ENCODE data around the gene PI4K2B. TPM values are rescaled to one million over a fixed set of nuclear protein-coding genes. Genes with fewer than 3 reads are reported as not detected.

The PI4K2B gene
- polyA plus RNA-seq, 1 donor (not counting 4 experiments of a cell fraction or from before 2014, with no cell fraction given): 16.7 TPM

DNA sequence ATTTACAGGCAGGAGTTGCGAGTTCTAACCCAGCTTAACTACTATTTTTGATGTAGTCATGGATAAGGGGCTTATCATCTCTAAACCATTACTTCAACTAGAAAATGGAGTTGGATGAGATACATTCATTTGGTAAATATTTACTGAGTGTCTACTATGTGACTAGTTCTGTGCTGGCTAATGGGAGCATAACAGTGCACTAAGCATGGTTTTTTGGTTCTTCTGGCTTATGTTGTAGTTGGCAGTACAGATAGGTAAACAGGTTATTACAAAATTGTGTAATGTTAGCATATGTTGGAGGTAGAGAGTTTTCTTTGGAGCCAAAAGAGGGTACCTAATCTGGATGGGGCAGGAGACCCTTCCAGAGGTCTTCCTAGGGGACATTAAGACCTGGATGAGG, 25.8 kb upstream of the PI4K2B start:
- Histone ChIP-seq H2AFZ (ENCODE audit: control insufficient read depth, low read length) (no peak overlapping the region), H3K9me1 (ENCODE audit: control insufficient read depth, extremely low read depth, insufficient read depth, low read length) (no peaks in the 10 kb centered on the region), H3K27me3 (ENCODE audit: control insufficient read depth, extremely low read depth, insufficient read depth, low read length) (peaks cover 4% of the 10 kb centered on the region), H4K20me1 (ENCODE audit: control insufficient read depth, extremely low read depth, insufficient read depth, low read length) (no peaks in the 10 kb centered on the region), H3K4me1 (ENCODE audit: control insufficient read depth, extremely low read depth, insufficient read depth, low read length) (no peaks in the 10 kb centered on the region), H3K4me3 (ENCODE audit: control insufficient read depth in 2 of 3, extremely low read depth in 1 of 3, insufficient read depth in 2 of 3, low read depth in 1 of 3, low read length in 3 of 3) (no peak overlapping the region), H3K79me2 (ENCODE audit: control insufficient read depth, insufficient read depth, low read length) (no peaks in the 10 kb centered on the region), H3K9me3 (ENCODE audit: control insufficient read depth, low read depth, low read length) (no peaks in the 10 kb centered on the region), H3K9ac (ENCODE audit: control insufficient read depth, extremely low read depth, insufficient read depth, low read length) (no peak overlapping the region), H3K36me3 (ENCODE audit: control insufficient read depth in 2 of 2, extremely low read depth in 1 of 2, insufficient read depth in 2 of 2, low read length in 2 of 2) (no peaks in the 10 kb centered on the region), H3K27ac (ENCODE audit: control insufficient read depth, insufficient read depth, low read length) (no peak overlapping the region), H3K4me2 (ENCODE audit: control insufficient read depth, extremely low read depth, insufficient read depth, low read depth, low read length) (no peak overlapping the region)
- dilution Hi-C loops (cut with MboI; ENCODE audit: extremely low pct_ligation_motif_present, low sequenced_read_pairs): no loop called here
- TF ChIP-seq EZH2 (IDR thresholded peaks at IDR 0.05; ENCODE audit: low read length): no peak
- TF ChIP-seq, protein P1, sequence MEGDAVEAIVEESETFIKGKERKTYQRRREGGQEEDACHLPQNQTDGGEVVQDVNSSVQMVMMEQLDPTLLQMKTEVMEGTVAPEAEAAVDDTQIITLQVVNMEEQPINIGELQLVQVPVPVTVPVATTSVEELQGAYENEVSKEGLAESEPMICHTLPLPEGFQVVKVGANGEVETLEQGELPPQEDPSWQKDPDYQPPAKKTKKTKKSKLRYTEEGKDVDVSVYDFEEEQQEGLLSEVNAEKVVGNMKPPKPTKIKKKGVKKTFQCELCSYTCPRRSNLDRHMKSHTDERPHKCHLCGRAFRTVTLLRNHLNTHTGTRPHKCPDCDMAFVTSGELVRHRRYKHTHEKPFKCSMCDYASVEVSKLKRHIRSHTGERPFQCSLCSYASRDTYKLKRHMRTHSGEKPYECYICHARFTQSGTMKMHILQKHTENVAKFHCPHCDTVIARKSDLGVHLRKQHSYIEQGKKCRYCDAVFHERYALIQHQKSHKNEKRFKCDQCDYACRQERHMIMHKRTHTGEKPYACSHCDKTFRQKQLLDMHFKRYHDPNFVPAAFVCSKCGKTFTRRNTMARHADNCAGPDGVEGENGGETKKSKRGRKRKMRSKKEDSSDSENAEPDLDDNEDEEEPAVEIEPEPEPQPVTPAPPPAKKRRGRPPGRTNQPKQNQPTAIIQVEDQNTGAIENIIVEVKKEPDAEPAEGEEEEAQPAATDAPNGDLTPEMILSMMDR (optimal IDR thresholded peaks at IDR 0.05 in 1 of 3, IDR thresholded peaks at IDR 0.05 in 1 of 3, conservative IDR thresholded peaks at IDR 0.05 in 1 of 3; ENCODE audit: extremely low read depth in 1 of 3, insufficient read depth in 2 of 3, low read length in 3 of 3): no peak
- FAIRE-seq (no peak), DNase-seq (ENCODE audit: low read depth, low spot score) (no peak)

DNA sequence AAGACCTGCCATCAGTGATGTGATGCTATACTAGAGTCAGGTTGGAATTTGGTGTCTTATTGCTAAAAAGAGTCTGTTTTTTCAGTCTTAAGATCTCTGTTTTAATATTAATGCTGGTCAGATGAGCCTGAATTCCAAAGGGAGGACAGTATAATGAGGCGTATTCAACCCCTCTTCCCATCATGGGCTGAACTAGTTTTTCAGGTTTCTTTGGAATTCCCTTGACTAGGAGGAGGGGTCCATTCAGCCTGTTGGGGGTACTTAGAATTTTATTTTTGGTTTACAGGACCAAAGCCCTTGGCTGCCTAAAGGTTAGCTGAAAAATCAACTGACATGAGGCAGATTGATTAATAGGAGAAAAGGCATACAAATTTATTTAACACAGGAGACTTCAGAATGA, 24.1 kb upstream of the PI4K2B start:
- no peak overlapping the region for H3K4me3 ChIP-seq (ENCODE audit: control insufficient read depth in 2 of 3, extremely low read depth in 1 of 3, insufficient read depth in 2 of 3, low read depth in 1 of 3, low read length in 3 of 3)
- no peak overlapping the region for H3K4me2 ChIP-seq (ENCODE audit: control insufficient read depth, extremely low read depth, insufficient read depth, low read depth, low read length)
- H4K20me1 ChIP-seq (ENCODE audit: control insufficient read depth, extremely low read depth, insufficient read depth, low read length): no peaks in the 10 kb centered on the region
- no peak overlapping the region for H3K9ac ChIP-seq (ENCODE audit: control insufficient read depth, extremely low read depth, insufficient read depth, low read length)
- dilution Hi-C loops (cut with MboI; ENCODE audit: extremely low pct_ligation_motif_present, low sequenced_read_pairs): no loop called here
- no peaks in the 10 kb centered on the region for H3K79me2 ChIP-seq (ENCODE audit: control insufficient read depth, insufficient read depth, low read length)
- no peak overlapping the region for H3K27ac ChIP-seq (ENCODE audit: control insufficient read depth, insufficient read depth, low read length)
- peaks cover 4% of the 10 kb centered on the region for H3K27me3 ChIP-seq (ENCODE audit: control insufficient read depth, extremely low read depth, insufficient read depth, low read length)
- TF ChIP-seq, protein P1 (optimal IDR thresholded peaks at IDR 0.05 in 1 of 3, IDR thresholded peaks at IDR 0.05 in 1 of 3, conservative IDR thresholded peaks at IDR 0.05 in 1 of 3; ENCODE audit: extremely low read depth in 1 of 3, insufficient read depth in 2 of 3, low read length in 3 of 3): no peak
- no peak for TF ChIP-seq EZH2 (IDR thresholded peaks at IDR 0.05; ENCODE audit: low read length)
- FAIRE-seq (no peak), DNase-seq (ENCODE audit: low read depth, low spot score) (no peak)
- no peak overlapping the region for H2AFZ ChIP-seq (ENCODE audit: control insufficient read depth, low read length)
- no peaks in the 10 kb centered on the region for H3K36me3 ChIP-seq (ENCODE audit: control insufficient read depth in 2 of 2, extremely low read depth in 1 of 2, insufficient read depth in 2 of 2, low read length in 2 of 2)
- H3K4me1 ChIP-seq (ENCODE audit: control insufficient read depth, extremely low read depth, insufficient read depth, low read length): no peaks in the 10 kb centered on the region
- H3K9me3 ChIP-seq (ENCODE audit: control insufficient read depth, low read depth, low read length): no peaks in the 10 kb centered on the region
- no peaks in the 10 kb centered on the region for H3K9me1 ChIP-seq (ENCODE audit: control insufficient read depth, extremely low read depth, insufficient read depth, low read length)

All from keratinocyte (primary cell).